Heart right ventricle (tissue), 16 donors: ENCODE measurements around the gene CRTAP. TPM values are rescaled to one million over a fixed set of nuclear protein-coding genes. Genes with fewer than 3 reads are reported as not detected.
"Not testable (repeated sequence)": the region's sequence is repeated elsewhere in the genome, so short reads cannot be mapped to it uniquely, and the experiment has no call there.

Experiments
- ATAC-seq, 8 donors: fragments of 200-7000 bp; cut with Tn5 transposase; one replicate each; pipeline ENCODE4 v1.9.1; 2020; ENCODE audit warnings: mild to moderate bottlenecking in 8 of 8, moderate library complexity in 8 of 8, moderate number of reproducible peaks in 1 of 8
- DNase-seq, 2 donors: peaks; one replicate each; pipeline ENCODE4 v3.0.0-alpha.2; 2020
- H3K27ac ChIP-seq, 10 donors: fragments of 200-600 bp; sonication (generic) in 2 of 10; one replicate each; pipeline versions ENCODE4 v1.5.0 to v1.8.0; 2020 to 2022; ENCODE audit warnings: mild to moderate bottlenecking in 3 of 10
- H3K27me3 ChIP-seq, 7 donors: fragments of 200-600 bp; one replicate each; pipeline ENCODE4 v1.8.0; 2021 to 2022; ENCODE audit warnings: mild to moderate bottlenecking in 2 of 7
- H3K36me3 ChIP-seq, 9 donors: fragments of 200-600 bp; sonication (generic) in 1 of 9; one replicate each; pipeline versions ENCODE4 v1.5.0 to v1.8.0; 2020 to 2022; ENCODE audit warnings: mild to moderate bottlenecking in 2 of 9
- H3K4me1 ChIP-seq, 9 donors: fragments of 200-600 bp; sonication (generic) in 1 of 9; one replicate each; pipeline versions ENCODE4 v1.5.0 to v1.8.0; 2020 to 2022; ENCODE audit warnings: mild to moderate bottlenecking in 4 of 9
- H3K4me3 ChIP-seq, 10 donors: fragments of 200-600 bp; sonication (generic) in 2 of 10; one replicate each; pipeline versions ENCODE4 v1.5.0 to v1.8.0; 2020 to 2022; ENCODE audit warnings: mild to moderate bottlenecking in 7 of 10, moderate library complexity in 2 of 10
- H3K9me3 ChIP-seq, 11 donors: fragments of 200-600 bp in 10 of 11; sonication (generic) in 2 of 11; one replicate each; pipeline versions ENCODE4 v1.5.0 to v1.8.0; 2013 to 2022; ENCODE audit warnings: mild to moderate bottlenecking in 2 of 11, control low read depth in 1 of 11, moderate library complexity in 1 of 11
- WGBS, 2 donors: extraction: QIAGEN DNeasy Blood & Tissue Kit; methylation state at CpG; one replicate each; pipeline ENCODE4 v1.1.7; 2013; ENCODE audit warnings: inconsistent platforms in 1 of 2; 5-methylcytosine and 5-hydroxymethylcytosine counted together
- intact Hi-C, 10 donors: fragments of 100-400 bp; cut with DNase I; formaldehyde crosslinking; loops; one replicate each; pipeline versions ENCODE4 v1.11.1 to v1.14.2; 2022
- polyA plus RNA-seq, 2 donors: library from polyadenylated mRNA; stranded (reverse); fragments of 200-250 nt; gene quantifications; one replicate each; pipeline ENCODE4 v1.2.3, GENCODE V29; 2013
- total RNA-seq, 10 donors: library from RNA; stranded (reverse); fragmentation: NEBNext Ultra II Directional in 3 of 10; extraction: Animal tissue kit (Norgen Biotek cat#: 25700) in 3 of 10; gene quantifications; one replicate each; pipeline versions ENCODE4 v1.2.1 to v1.2.4, GENCODE V29; 2021 to 2023
- TF ChIP-seq, protein P1 (sequence below), 9 donors: fragments of 200-600 bp; sonication (generic) in 2 of 9; IDR thresholded peaks; one replicate each; pipeline versions ENCODE4 v1.5.0 to v1.8.0; 2021 to 2022; ENCODE audit warnings: antibody characterized with exemption in 9 of 9, mild to moderate bottlenecking in 5 of 9, moderate library complexity in 1 of 9
- donor health status: Arrhythmogenic right ventricular cardiomyopathy.
- donor health status: ischemic (EF 13 %, LVEDD 7.1; RV severe dilation, severe dysfunction).
- donor health status: healthy with polysubstance abuse.
- donor health status: DM: no; HTN: yes; CAD: no.
- donor health status: DM: no; HTN: no; CAD: no.
- donor health status: ischemic (EF 25% LVEDD 6.9; RV normal size, moderate dysfunction).
- donor health status: ischemic (EF 25% LVEDD 5.7; RV mildly dilated, moderate dysfunction).
- donor health status: healthy.
- donor health status: DM: yes; HTN: yes; CAD: no.
- donor health status: Ischemic cardiomyopathy.
- donor health status: ischemic (EF 35%, LVEDD 5.7; RV mildly dilated, moderate dysfunction).
- donor health status: nonischemic (EF 11% LVEDD 7.7; RV severe dilation, severe dysfunction).
- donor health status: DM: yes; HTN: yes; CAD: no.
- donor health status: PGD.
- donor health status: ischemic (EF 29% LVEDD 5.4; RV normal size, mild dysfunction).
- donor health status: nonischemic (EF 23%, LVEDD 6.1; RV moderate dilation, normal function).

CRTAP gene
- total and polyA plus RNA-seq, 12 donors = 17.5 to 120 (median 87.2) TPM

DNA sequence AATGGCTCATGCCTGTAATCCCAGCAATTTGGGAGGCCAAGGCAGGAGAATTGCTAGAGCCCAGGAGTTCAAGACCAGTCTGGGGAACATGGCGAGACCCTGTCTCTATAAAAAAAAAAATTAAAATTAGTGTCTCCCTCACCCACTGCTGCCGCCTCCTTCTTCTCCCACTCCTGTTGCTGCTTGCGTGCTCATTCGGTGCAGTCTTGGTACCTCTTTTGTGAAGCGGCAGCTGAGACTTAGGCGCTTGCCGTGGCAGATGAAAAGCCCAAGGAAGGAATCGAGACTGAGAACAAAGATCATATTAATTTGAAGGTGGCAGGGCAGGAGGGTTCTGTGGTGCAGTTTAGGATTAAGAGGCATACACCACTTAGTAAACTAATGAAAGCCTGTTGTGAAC, 36.9 kb upstream of the CRTAP start:
- 98 to 99% methylated on average over 8 of the region's 8 CpGs for WGBS, 2 donors
- DNase-seq = no peak
- TF ChIP-seq, protein P1, sequence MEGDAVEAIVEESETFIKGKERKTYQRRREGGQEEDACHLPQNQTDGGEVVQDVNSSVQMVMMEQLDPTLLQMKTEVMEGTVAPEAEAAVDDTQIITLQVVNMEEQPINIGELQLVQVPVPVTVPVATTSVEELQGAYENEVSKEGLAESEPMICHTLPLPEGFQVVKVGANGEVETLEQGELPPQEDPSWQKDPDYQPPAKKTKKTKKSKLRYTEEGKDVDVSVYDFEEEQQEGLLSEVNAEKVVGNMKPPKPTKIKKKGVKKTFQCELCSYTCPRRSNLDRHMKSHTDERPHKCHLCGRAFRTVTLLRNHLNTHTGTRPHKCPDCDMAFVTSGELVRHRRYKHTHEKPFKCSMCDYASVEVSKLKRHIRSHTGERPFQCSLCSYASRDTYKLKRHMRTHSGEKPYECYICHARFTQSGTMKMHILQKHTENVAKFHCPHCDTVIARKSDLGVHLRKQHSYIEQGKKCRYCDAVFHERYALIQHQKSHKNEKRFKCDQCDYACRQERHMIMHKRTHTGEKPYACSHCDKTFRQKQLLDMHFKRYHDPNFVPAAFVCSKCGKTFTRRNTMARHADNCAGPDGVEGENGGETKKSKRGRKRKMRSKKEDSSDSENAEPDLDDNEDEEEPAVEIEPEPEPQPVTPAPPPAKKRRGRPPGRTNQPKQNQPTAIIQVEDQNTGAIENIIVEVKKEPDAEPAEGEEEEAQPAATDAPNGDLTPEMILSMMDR (IDR thresholded peaks at IDR 0.05) = no peak
- Histone ChIP-seq H3K4me1 (peaks cover 0 to 10% (median 0%) of the 10 kb centered on the region in 9 donors), H3K27me3 (no peaks in the 10 kb centered on the region), H3K27ac (no peak overlapping the region), H3K4me3 (no peak overlapping the region), H3K9me3 (no peaks in the 10 kb centered on the region), H3K36me3 (peaks cover 0 to 24% (median under 1%) of the 10 kb centered on the region in 9 donors)
- intact Hi-C loops = loop anchor here in 2 of 10 donors (5.0 to 10.0 kb wide), 2 partner anchors 122 to 130 kb away; partner anchors contain the start of gene CCR4 (in 1 of the 2)
- ATAC-seq = no peak

DNA sequence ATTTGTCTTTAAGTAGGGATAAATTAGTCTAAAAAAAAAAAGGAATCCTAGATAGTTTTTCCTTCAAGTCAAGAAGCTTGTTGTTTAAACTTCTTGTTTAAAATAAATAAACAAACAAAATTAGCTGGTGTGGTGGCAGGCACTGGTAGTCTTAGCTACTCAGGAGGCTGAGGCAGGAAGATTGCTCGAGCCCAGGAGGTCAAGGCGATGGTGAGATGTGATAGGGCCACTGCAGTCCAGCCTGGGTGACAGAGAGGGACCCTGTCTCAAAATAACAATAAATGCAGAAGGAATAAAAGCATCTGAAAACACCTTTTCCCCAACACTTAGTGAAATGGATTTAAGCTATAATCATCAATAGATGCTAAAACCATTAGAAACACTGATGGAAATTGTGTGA, 35.8 kb upstream of the CRTAP start:
- TF ChIP-seq, protein P1 (IDR thresholded peaks at IDR 0.05) = no peak
- Histone ChIP-seq H3K27ac (no peak overlapping the region), H3K4me3 (no peak overlapping the region), H3K36me3 (peaks cover 0 to 18% (median 0%) of the 10 kb centered on the region in 9 donors), H3K4me1 (peaks cover 0 to 10% (median 0%) of the 10 kb centered on the region in 9 donors), H3K27me3 (no peaks in the 10 kb centered on the region), H3K9me3 (no peaks in the 10 kb centered on the region)
- intact Hi-C loops = loop anchor here in 2 of 10 donors (5.0 to 10.0 kb wide), 2 partner anchors 123 to 131 kb away; partner anchors contain the start of gene CCR4 (in 1 of the 2)
- WGBS, 2 donors = 95 to 98% methylated on average over 2 of the region's 2 CpGs
- no peak for ATAC-seq
- DNase-seq = no peak

DNA sequence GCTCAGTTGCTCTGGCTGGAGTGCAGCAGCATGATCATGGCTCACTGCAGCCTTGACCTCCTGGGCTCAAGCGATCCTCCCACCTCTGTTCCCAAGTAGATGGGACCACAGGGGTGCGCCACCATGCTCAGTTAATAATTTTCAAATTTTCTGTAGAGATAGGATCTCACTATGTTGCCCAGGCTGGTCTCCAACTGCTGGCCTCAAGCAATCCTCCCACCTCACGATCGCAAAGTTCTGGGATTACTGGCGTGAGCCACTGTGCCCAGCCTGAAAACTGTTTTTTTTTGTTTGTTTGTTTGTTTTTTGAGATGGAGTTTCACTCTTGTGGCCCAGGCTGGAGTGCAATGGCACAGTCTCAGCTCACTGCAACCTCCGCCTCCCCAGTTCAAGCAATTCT, 34.0 kb upstream of the CRTAP start:
- not testable (repeated sequence) for H3K4me3 ChIP-seq, DNase-seq, H3K27me3 ChIP-seq, ATAC-seq, H3K27ac ChIP-seq, H3K9me3 ChIP-seq
- Histone ChIP-seq H3K4me1 (peaks cover 0 to 17% (median 5%) of the 10 kb centered on the region in 9 donors), H3K36me3 (peaks cover 0 to 24% (median 0%) of the 10 kb centered on the region in 9 donors)
- 91 to 97% methylated on average over 6 of the region's 6 CpGs for WGBS, 2 donors
- intact Hi-C loops = loop anchor here in 2 of 10 donors (5.0 to 10.0 kb wide), 2 partner anchors 125 to 133 kb away; partner anchors contain the start of gene CCR4 (in 1 of the 2)

DNA sequence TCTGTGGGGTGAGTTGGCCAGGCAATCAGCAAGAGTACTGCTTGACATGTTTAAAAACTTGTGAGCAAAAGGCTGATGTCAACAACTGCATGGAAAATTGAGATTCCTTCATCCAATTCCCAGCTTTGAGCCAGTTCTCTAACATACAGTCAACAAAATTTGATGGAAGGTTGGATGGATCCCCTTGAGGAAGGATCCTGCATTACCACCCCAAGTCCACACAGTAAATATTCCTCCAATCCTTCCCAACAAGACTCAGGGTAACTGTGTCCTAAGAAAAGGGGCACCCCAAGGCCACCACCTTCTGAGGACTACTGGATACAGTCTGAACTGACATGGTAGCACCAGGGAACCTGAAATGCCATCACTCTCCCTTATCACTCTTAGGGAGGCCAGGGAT, 32.0 kb upstream of the CRTAP start:
- H3K4me1 ChIP-seq = peaks cover 0 to 20% (median 0%) of the 10 kb centered on the region in 9 donors
- H3K36me3 ChIP-seq = peaks cover 0 to 13% (median 0%) of the 10 kb centered on the region in 9 donors
- no peaks in the 10 kb centered on the region for H3K27me3 ChIP-seq
- no peak overlapping the region for H3K27ac ChIP-seq
- intact Hi-C loops = no loop called here
- DNase-seq (no peak), ATAC-seq (peak in 1 of 8 donors; percentile 13)
- no peaks in the 10 kb centered on the region for H3K9me3 ChIP-seq
- TF ChIP-seq, protein P1 (IDR thresholded peaks at IDR 0.05) = no peak
- no peak overlapping the region for H3K4me3 ChIP-seq

DNA sequence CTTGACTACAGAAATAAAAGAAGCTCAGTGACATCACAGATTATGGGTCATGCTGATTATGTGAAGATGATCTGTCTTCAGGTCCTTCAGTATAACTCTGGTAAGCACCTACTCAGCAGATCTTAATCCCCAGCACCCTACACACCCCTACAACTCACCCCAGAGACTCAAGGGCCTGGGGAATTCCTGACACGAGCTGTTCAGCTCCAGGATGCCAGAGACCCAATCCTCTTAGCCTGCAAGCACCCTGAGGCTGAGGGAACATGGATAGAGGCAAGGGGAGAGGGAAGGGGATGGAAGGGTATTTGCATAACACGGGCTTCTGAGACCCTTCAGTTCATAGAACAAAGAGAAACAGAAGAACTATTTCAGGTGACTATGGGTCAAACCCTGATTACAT, 29.9 kb upstream of the CRTAP start:
- Histone ChIP-seq H3K4me1 (peaks cover 0 to 20% (median 3%) of the 10 kb centered on the region in 9 donors), H3K36me3 (peaks cover 0 to 8% (median 0%) of the 10 kb centered on the region in 9 donors), H3K27ac (no peak overlapping the region), H3K9me3 (peaks cover 0 to 6% (median 0%) of the 10 kb centered on the region in 11 donors), H3K4me3 (no peak overlapping the region), H3K27me3 (no peaks in the 10 kb centered on the region)
- TF ChIP-seq, protein P1 (IDR thresholded peaks at IDR 0.05) = no peak
- ATAC-seq = no peak
- WGBS, 2 donors = 55 to 59% methylated on average over 2 of the region's 2 CpGs
- intact Hi-C loops = no loop called here
- no peak for DNase-seq
